Osteoblast (primary cell): ENCODE results near the gene PDXDC1. TPM values are rescaled to one million over a fixed set of nuclear protein-coding genes. Genes with fewer than 3 reads are reported as not detected.
"Not testable (repeated sequence)": the region's sequence is repeated elsewhere in the genome, so short reads cannot be mapped to it uniquely, and the experiment has no call there.

ENCODE experiments used
- DNase-seq: peaks from one replicate; pipeline ENCODE4 v3.0.0; 2011; ENCODE audit warnings: low spot score, mixed read lengths; ENCODE audit not compliant: insufficient read length; ENCODE audit errors: missing footprints
- H2AFZ ChIP-seq: 2 replicates; pipeline ENCODE4 v1.6.0; 2011; ENCODE audit warnings: mild to moderate bottlenecking, low read length
- H3K27ac ChIP-seq: 2 replicates; pipeline ENCODE4 v1.5.1; 2011; ENCODE audit warnings: mild to moderate bottlenecking, low read depth, low read length, moderate library complexity
- H3K27me3 ChIP-seq: 2 replicates; pipeline ENCODE4 v1.6.0; 2012; ENCODE audit warnings: mild to moderate bottlenecking, control low read depth, inconsistent platforms, low read length, moderate library complexity; ENCODE audit not compliant: insufficient read depth
- H3K36me3 ChIP-seq: 2 replicates; pipeline ENCODE4 v1.5.1; 2011; ENCODE audit warnings: mild to moderate bottlenecking, low read length, control low read depth, moderate library complexity; ENCODE audit not compliant: insufficient read depth
- H3K4me1 ChIP-seq: 2 replicates; pipeline ENCODE4 v1.5.1; 2011; ENCODE audit warnings: mild to moderate bottlenecking, low read length, control low read depth, moderate library complexity; ENCODE audit not compliant: insufficient read depth
- H3K4me2 ChIP-seq: 2 replicates; pipeline ENCODE4 v1.6.0; 2011; ENCODE audit warnings: mild to moderate bottlenecking, low read length; ENCODE audit not compliant: insufficient read depth
- H3K4me3 ChIP-seq: fragments of 200-600 bp; sonication (generic); 3 replicates; pipeline ENCODE4 v1.5.1; 2012; ENCODE audit warnings: mild to moderate bottlenecking, low read length, inconsistent platforms; ENCODE audit not compliant: insufficient read depth
- H3K79me2 ChIP-seq: 2 replicates; pipeline ENCODE4 v1.6.0; 2012; ENCODE audit warnings: mild to moderate bottlenecking, low read length, control low read depth, inconsistent platforms; ENCODE audit not compliant: insufficient read depth
- H3K9me3 ChIP-seq: 2 replicates; pipeline ENCODE4 v1.5.1; 2011; ENCODE audit warnings: low read depth, low read length, control low read depth
- H4K20me1 ChIP-seq: 2 replicates; pipeline ENCODE4 v1.6.0; 2012; ENCODE audit warnings: mild to moderate bottlenecking, low read length, control low read depth; ENCODE audit not compliant: insufficient read depth
- total RNA-seq: library from RNA; depleted of rRNA; stranded (reverse); fragments of >200 nt; gene quantifications from 2 replicates; pipeline ENCODE4 v1.2.3, GENCODE V29; 2012
- TF ChIP-seq, protein P1 (sequence below): IDR thresholded peaks from 2 replicates; pipeline ENCODE4 v1.5.1; 2011; ENCODE audit warnings: mild to moderate bottlenecking, low read depth, low read length, moderate library complexity; ENCODE audit errors: extremely low read depth

The PDXDC1 gene
- total RNA-seq, 1 donor: 82.5 TPM

DNA sequence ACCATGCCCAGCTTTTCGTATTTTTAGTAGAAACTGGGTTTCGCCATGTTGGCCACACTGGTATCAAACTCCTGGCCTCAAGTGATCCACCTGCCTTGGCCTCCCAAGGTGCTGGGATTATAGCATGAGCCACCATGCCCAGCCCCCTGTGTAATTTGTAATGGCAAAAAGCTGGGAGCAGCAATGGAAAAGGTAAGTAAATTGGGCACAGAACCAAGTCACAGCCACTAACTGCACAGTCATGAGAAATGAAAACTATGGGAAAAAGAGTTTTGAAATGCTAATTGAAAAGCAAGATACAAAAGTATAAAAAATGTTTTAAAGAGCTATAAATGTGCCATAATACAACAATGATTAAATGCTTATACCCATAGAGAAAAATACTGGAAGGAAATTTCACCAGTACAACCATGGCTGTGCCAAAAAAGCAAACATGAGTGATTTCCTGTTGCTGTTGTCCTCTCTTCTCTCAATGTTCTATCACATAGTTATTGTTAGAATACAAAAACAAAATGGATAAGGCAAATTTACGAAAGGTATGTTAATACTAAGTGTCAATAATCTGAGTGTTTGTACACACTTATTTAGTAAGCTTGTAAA lies 74.9 kb downstream of the PDXDC1 start:
- DNase-seq: no peak
- H3K4me2 ChIP-seq: no peak overlapping the region
- no peaks in the 10 kb centered on the region for H3K9me3 ChIP-seq
- no peak overlapping the region for H3K27ac ChIP-seq
- no peak overlapping the region for H2AFZ ChIP-seq
- H3K4me1 ChIP-seq: peaks cover 5% of the 10 kb centered on the region
- H4K20me1 ChIP-seq: peaks cover 8% of the 10 kb centered on the region
- no peak overlapping the region for H3K4me3 ChIP-seq
- TF ChIP-seq, protein P1, sequence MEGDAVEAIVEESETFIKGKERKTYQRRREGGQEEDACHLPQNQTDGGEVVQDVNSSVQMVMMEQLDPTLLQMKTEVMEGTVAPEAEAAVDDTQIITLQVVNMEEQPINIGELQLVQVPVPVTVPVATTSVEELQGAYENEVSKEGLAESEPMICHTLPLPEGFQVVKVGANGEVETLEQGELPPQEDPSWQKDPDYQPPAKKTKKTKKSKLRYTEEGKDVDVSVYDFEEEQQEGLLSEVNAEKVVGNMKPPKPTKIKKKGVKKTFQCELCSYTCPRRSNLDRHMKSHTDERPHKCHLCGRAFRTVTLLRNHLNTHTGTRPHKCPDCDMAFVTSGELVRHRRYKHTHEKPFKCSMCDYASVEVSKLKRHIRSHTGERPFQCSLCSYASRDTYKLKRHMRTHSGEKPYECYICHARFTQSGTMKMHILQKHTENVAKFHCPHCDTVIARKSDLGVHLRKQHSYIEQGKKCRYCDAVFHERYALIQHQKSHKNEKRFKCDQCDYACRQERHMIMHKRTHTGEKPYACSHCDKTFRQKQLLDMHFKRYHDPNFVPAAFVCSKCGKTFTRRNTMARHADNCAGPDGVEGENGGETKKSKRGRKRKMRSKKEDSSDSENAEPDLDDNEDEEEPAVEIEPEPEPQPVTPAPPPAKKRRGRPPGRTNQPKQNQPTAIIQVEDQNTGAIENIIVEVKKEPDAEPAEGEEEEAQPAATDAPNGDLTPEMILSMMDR: no peak
- no peaks in the 10 kb centered on the region for H3K27me3 ChIP-seq
- H3K36me3 ChIP-seq: peaks cover 6% of the 10 kb centered on the region
- peaks cover 57% of the 10 kb centered on the region for H3K79me2 ChIP-seq

DNA sequence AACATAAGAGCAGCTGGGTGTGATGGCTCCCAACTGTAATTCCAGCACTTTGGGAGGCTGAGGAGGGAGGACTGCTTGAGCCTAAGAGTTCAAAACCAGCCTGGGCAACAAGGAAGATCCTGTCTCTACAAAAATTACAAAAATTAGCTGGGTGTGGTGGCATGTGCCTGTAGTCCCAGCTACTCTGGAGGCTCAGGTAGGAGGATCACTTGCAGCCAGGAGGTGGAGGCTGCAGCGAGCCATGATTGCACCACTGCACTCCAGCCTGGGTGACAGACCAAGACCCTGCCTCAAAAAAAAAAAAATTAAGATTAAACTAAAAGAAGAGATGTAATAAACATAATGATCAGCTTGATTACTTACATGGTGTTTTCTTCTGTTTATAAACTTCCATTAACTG lies 75.6 kb downstream of the PDXDC1 start:
- not testable (repeated sequence) for H3K9me3 ChIP-seq, H4K20me1 ChIP-seq, DNase-seq, H3K27me3 ChIP-seq, H3K27ac ChIP-seq, H3K36me3 ChIP-seq, H3K4me3 ChIP-seq, H2AFZ ChIP-seq, H3K4me2 ChIP-seq
- Histone ChIP-seq H3K4me1 (peaks cover 10% of the 10 kb centered on the region), H3K79me2 (peaks cover 64% of the 10 kb centered on the region)

DNA sequence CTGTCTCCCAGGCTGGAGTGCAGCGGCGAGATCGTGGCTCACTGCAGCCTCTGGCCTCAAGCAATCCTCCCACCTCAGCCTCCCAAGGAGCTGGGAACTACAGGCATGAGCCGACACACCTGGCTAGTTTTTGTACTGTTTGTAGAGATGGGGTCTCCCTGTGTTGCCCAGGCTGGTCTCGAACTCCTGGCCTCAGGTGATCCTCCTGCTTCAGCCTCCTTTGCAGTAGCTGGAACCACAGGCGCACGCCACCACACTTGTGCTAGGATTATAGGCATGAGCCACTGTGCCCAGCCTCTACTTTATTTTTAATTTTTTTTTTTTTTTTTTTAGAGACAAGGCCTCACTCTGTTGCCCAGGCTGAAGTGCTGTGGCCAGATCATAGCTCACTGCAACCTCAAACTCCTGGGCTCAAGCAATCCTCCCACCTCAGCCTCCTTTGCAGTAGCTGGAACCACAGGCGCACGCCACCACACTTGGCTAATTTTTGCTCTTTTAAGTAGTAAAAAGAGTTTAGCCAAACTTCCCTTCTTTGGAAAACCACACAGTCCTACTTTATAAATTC lies 76.6 kb downstream of the PDXDC1 start:
- TF ChIP-seq, protein P1: no peak
- Histone ChIP-seq H4K20me1 (peaks cover 8% of the 10 kb centered on the region), H3K4me3 (no peak overlapping the region), H3K27ac (no peak overlapping the region), H3K79me2 (peaks cover 68% of the 10 kb centered on the region), H3K9me3 (no peaks in the 10 kb centered on the region), H3K4me2 (no peak overlapping the region), H3K4me1 (peaks cover 10% of the 10 kb centered on the region), H3K27me3 (no peaks in the 10 kb centered on the region), H3K36me3 (peaks cover 6% of the 10 kb centered on the region), H2AFZ (no peak overlapping the region)
- no peak for DNase-seq

DNA sequence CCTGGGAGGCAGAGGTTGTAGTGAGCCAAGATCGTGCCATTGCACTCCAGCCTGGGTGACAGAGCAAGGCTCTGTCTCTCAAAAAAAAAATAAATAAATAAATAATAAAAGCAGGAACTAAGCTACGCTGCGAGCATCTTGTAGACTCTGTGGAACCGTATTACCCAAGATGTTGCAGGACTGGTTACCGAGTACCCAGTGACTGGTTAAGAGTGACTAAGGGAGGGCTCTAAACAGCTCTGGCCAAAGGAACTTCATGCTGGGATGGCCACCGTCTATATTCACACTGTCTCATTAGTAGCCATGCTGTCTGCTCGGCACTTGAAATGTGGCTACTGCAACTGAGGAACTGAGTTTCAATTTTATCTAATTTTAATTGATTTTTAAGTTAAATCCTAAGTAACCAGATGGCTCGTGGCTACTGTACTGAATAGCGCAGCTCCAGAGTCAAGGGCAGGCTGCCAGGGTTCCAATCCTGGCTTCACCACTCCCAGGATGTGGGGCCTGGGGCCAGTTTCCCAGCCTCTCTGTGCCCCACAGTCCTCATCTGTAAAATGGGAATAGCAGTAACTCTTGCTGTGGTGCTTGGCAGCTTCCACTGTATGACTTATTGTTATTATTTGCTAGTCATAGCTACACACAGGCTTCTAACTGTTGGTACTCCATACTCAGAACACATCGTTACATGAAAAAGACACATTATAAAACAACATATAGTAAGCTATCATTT lies 78.1 kb downstream of the PDXDC1 start:
- TF ChIP-seq, protein P1: no peak
- no peak overlapping the region for H2AFZ ChIP-seq
- H4K20me1 ChIP-seq: no peaks in the 10 kb centered on the region
- H3K4me3 ChIP-seq: no peak overlapping the region
- no peaks in the 10 kb centered on the region for H3K36me3 ChIP-seq
- H3K79me2 ChIP-seq: peaks cover 57% of the 10 kb centered on the region
- no peaks in the 10 kb centered on the region for H3K9me3 ChIP-seq
- H3K4me1 ChIP-seq: peaks cover 10% of the 10 kb centered on the region
- no peak overlapping the region for H3K4me2 ChIP-seq
- no peak overlapping the region for H3K27ac ChIP-seq
- no peaks in the 10 kb centered on the region for H3K27me3 ChIP-seq
- DNase-seq: peak; percentile 65
